ENCODE results near the gene PAN3.

- TF ChIP-seq EZH2 (IDR thresholded peaks at IDR 0.05; ENCODE audit: insufficient read depth, poor library complexity, severe bottlenecking) = no peak
- TF ChIP-seq EZH2phosphoT487 (IDR thresholded peaks at IDR 0.05; ENCODE audit: insufficient read depth, low read depth) = no peak
Measured at GRCh38 chr13:28250542-28250941, 112.2 kb downstream of the PAN3 start.
